HepG2 (cell line): ENCODE measurements around the gene ERVH48-1. TPM values are rescaled to one million over a fixed set of nuclear protein-coding genes. Genes with fewer than 3 reads are reported as not detected.

ENCODE experiments used
- KDM5B ChIP-seq: sonication (generic); formaldehyde crosslinking; IDR thresholded peaks from 2 replicates; pipeline ENCODE4 v1.4.0; 2020; ENCODE audit warnings: missing genetic modification reagents, mild to moderate bottlenecking, borderline replicate concordance
- PCBP2 ChIP-seq: fragments of 200-400 bp; formaldehyde crosslinking; optimal IDR thresholded peaks from 2 replicates; pipeline ENCODE3; 2018; ENCODE audit warnings: low read length, low read depth; ENCODE audit not compliant: poor library complexity, severe bottlenecking
- RARA ChIP-seq: IDR thresholded peaks from 2 replicates; pipeline ENCODE4 v1.6.1; 2016; ENCODE audit warnings: missing genetic modification reagents, missing compliant biosample characterization
- ZNF557 ChIP-seq: sonication (generic); formaldehyde crosslinking; IDR thresholded peaks from 2 replicates; pipeline ENCODE4 v1.4.0; 2020; ENCODE audit warnings: missing genetic modification reagents
- polyA plus RNA-seq, 8 experiments: library from polyadenylated mRNA; depleted of rRNA in 3 of 8; stranded (reverse) in 7 of 8; unstranded in 1 of 8; fragments of >200 nt; fragmentation: Illumina TruSeq in 4 of 8; extraction: Trizol in 4 of 8; gene quantifications; 2 replicates each; pipeline versions ENCODE4 v1.2.1 to v1.2.3, GENCODE V29; 2011 to 2016; ENCODE audit warnings: low read depth in 4 of 8, missing spikeins in 1 of 8, mixed read lengths in 1 of 8; ENCODE audit not compliant: insufficient read depth in 1 of 8
- total RNA-seq, 5 experiments: library from RNA; depleted of rRNA; stranded (reverse); fragments of >200 nt; fragmentation: Illumina TruSeq; extraction: Trizol; gene quantifications; 2 replicates each; pipeline ENCODE4 v1.2.3, GENCODE V29; 2016; ENCODE audit warnings: low read depth in 1 of 5
- TF ChIP-seq, protein P1 (sequence below): sonication (generic); formaldehyde crosslinking; IDR thresholded peaks from 2 replicates; pipeline ENCODE4 v1.4.0; 2020; ENCODE audit warnings: missing genetic modification reagents
- TF ChIP-seq, protein P2 (sequence below): sonication (generic); formaldehyde crosslinking; IDR thresholded peaks from 2 replicates; pipeline ENCODE4 v1.5.0; 2020; ENCODE audit warnings: mild to moderate bottlenecking, missing genetic modification reagents
- TF ChIP-seq, protein P3 (sequence below): sonication (generic); formaldehyde crosslinking; IDR thresholded peaks from 2 replicates; pipeline ENCODE4 v1.4.0; 2020; ENCODE audit warnings: missing genetic modification reagents
- TF ChIP-seq, protein P4 (sequence below): sonication (generic); formaldehyde crosslinking; IDR thresholded peaks from 2 replicates; pipeline ENCODE4 v1.4.0; 2020; ENCODE audit warnings: mild to moderate bottlenecking, missing genetic modification reagents
- TF ChIP-seq, protein P5 (sequence below): IDR thresholded peaks from 2 replicates; pipeline ENCODE4 v1.6.1; 2016; ENCODE audit warnings: low read depth, missing genetic modification reagents, missing compliant biosample characterization

Gene ERVH48-1
- total and polyA plus RNA-seq, 2 of the 13 experiments (the other 11 are each of a cell fraction or from before 2014, with no cell fraction given): 1.8 TPM; not detected in 1

DNA sequence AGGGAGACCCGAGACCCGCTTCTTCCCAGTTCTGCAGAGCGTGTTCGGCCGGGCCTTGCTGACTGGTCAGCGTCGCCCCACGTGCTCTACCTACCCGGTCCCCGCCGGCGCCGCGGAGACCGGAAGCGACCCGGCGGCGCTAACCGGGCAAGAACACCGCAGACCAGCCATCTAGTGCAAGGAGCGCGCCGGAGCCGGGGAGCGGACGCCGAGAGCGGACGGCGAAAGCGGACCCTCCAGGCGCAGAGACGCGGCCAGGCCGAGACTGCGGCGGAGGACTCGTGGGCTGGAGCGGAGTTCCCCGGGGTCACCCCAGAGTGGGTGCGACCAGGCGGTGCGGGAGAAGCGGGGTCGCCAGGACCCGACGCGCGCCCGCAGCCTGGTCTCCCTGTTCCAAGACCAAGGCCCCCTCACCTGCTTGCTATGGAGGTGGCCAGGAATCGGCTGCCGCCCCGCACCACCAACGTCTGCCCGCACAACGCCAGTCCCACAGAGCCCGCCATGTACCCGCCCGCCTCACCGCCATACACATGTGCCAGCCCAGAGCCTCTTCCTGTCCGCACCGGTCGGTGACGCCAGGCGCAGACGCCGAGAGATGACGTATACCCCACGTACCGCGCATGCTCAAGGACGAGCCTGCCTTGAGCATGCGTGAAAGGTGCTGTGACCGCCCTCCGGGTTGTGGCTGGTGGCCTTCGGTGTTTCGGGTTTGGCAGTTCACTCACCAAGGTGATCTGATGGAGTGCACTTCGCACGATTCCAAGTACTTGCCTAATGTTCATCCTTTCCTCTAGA, 46.2 kb downstream of the ERVH48-1 start, which contains the start of gene WDR4 (continued):
- TF ChIP-seq ZNF557 (CRISPR knock-in tag) (no peak), KDM5B (CRISPR knock-in tag) (peak; percentile 58), PCBP2 (no peak), RARA (CRISPR knock-in tag) (no peak; the same call in 1 of the 2 replicates)
- TF ChIP-seq, protein P1, sequence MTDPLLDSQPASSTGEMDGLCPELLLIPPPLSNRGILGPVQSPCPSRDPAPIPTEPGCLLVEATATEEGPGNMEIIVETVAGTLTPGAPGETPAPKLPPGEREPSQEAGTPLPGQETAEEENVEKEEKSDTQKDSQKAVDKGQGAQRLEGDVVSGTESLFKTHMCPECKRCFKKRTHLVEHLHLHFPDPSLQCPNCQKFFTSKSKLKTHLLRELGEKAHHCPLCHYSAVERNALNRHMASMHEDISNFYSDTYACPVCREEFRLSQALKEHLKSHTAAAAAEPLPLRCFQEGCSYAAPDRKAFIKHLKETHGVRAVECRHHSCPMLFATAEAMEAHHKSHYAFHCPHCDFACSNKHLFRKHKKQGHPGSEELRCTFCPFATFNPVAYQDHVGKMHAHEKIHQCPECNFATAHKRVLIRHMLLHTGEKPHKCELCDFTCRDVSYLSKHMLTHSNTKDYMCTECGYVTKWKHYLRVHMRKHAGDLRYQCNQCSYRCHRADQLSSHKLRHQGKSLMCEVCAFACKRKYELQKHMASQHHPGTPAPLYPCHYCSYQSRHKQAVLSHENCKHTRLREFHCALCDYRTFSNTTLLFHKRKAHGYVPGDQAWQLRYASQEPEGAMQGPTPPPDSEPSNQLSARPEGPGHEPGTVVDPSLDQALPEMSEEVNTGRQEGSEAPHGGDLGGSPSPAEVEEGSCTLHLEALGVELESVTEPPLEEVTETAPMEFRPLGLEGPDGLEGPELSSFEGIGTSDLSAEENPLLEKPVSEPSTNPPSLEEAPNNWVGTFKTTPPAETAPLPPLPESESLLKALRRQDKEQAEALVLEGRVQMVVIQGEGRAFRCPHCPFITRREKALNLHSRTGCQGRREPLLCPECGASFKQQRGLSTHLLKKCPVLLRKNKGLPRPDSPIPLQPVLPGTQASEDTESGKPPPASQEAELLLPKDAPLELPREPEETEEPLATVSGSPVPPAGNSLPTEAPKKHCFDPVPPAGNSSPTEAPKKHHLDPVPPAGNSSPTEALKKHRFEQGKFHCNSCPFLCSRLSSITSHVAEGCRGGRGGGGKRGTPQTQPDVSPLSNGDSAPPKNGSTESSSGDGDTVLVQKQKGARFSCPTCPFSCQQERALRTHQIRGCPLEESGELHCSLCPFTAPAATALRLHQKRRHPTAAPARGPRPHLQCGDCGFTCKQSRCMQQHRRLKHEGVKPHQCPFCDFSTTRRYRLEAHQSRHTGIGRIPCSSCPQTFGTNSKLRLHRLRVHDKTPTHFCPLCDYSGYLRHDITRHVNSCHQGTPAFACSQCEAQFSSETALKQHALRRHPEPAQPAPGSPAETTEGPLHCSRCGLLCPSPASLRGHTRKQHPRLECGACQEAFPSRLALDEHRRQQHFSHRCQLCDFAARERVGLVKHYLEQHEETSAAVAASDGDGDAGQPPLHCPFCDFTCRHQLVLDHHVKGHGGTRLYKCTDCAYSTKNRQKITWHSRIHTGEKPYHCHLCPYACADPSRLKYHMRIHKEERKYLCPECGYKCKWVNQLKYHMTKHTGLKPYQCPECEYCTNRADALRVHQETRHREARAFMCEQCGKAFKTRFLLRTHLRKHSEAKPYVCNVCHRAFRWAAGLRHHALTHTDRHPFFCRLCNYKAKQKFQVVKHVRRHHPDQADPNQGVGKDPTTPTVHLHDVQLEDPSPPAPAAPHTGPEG (CRISPR knock-in tag): peak; percentile 90
- TF ChIP-seq, protein P2, sequence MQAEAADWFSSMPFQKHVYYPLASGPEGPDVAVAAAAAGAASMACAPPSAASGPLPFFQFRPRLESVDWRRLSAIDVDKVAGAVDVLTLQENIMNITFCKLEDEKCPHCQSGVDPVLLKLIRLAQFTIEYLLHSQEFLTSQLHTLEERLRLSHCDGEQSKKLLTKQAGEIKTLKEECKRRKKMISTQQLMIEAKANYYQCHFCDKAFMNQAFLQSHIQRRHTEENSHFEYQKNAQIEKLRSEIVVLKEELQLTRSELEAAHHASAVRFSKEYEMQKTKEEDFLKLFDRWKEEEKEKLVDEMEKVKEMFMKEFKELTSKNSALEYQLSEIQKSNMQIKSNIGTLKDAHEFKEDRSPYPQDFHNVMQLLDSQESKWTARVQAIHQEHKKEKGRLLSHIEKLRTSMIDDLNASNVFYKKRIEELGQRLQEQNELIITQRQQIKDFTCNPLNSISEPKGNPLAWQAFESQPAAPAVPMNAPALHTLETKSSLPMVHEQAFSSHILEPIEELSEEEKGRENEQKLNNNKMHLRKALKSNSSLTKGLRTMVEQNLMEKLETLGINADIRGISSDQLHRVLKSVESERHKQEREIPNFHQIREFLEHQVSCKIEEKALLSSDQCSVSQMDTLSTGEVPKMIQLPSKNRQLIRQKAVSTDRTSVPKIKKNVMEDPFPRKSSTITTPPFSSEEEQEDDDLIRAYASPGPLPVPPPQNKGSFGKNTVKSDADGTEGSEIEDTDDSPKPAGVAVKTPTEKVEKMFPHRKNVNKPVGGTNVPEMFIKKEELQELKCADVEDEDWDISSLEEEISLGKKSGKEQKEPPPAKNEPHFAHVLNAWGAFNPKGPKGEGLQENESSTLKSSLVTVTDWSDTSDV (CRISPR knock-in tag): 0 out of 2 replicates have a peak, but pooled peaks have one; percentile 67
- TF ChIP-seq, protein P3, sequence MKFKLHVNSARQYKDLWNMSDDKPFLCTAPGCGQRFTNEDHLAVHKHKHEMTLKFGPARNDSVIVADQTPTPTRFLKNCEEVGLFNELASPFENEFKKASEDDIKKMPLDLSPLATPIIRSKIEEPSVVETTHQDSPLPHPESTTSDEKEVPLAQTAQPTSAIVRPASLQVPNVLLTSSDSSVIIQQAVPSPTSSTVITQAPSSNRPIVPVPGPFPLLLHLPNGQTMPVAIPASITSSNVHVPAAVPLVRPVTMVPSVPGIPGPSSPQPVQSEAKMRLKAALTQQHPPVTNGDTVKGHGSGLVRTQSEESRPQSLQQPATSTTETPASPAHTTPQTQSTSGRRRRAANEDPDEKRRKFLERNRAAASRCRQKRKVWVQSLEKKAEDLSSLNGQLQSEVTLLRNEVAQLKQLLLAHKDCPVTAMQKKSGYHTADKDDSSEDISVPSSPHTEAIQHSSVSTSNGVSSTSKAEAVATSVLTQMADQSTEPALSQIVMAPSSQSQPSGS: peak; percentile 89; the same call in 1 of the 2 replicates
- TF ChIP-seq, protein P4, sequence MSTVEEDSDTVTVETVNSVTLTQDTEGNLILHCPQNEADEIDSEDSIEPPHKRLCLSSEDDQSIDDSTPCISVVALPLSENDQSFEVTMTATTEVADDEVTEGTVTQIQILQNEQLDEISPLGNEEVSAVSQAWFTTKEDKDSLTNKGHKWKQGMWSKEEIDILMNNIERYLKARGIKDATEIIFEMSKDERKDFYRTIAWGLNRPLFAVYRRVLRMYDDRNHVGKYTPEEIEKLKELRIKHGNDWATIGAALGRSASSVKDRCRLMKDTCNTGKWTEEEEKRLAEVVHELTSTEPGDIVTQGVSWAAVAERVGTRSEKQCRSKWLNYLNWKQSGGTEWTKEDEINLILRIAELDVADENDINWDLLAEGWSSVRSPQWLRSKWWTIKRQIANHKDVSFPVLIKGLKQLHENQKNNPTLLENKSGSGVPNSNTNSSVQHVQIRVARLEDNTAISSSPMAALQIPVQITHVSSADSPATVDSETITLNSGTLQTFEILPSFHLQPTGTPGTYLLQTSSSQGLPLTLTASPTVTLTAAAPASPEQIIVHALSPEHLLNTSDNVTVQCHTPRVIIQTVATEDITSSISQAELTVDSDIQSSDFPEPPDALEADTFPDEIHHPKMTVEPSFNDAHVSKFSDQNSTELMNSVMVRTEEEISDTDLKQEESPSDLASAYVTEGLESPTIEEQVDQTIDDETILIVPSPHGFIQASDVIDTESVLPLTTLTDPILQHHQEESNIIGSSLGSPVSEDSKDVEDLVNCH: no peak
- TF ChIP-seq, protein P5, sequence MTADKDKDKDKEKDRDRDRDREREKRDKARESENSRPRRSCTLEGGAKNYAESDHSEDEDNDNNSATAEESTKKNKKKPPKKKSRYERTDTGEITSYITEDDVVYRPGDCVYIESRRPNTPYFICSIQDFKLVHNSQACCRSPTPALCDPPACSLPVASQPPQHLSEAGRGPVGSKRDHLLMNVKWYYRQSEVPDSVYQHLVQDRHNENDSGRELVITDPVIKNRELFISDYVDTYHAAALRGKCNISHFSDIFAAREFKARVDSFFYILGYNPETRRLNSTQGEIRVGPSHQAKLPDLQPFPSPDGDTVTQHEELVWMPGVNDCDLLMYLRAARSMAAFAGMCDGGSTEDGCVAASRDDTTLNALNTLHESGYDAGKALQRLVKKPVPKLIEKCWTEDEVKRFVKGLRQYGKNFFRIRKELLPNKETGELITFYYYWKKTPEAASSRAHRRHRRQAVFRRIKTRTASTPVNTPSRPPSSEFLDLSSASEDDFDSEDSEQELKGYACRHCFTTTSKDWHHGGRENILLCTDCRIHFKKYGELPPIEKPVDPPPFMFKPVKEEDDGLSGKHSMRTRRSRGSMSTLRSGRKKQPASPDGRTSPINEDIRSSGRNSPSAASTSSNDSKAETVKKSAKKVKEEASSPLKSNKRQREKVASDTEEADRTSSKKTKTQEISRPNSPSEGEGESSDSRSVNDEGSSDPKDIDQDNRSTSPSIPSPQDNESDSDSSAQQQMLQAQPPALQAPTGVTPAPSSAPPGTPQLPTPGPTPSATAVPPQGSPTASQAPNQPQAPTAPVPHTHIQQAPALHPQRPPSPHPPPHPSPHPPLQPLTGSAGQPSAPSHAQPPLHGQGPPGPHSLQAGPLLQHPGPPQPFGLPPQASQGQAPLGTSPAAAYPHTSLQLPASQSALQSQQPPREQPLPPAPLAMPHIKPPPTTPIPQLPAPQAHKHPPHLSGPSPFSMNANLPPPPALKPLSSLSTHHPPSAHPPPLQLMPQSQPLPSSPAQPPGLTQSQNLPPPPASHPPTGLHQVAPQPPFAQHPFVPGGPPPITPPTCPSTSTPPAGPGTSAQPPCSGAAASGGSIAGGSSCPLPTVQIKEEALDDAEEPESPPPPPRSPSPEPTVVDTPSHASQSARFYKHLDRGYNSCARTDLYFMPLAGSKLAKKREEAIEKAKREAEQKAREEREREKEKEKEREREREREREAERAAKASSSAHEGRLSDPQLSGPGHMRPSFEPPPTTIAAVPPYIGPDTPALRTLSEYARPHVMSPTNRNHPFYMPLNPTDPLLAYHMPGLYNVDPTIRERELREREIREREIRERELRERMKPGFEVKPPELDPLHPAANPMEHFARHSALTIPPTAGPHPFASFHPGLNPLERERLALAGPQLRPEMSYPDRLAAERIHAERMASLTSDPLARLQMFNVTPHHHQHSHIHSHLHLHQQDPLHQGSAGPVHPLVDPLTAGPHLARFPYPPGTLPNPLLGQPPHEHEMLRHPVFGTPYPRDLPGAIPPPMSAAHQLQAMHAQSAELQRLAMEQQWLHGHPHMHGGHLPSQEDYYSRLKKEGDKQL (CRISPR knock-in tag): no peak
